GM19452 (cell line): Measurements from ENCODE around the gene FKBP2.
A peak's percentile ranks its signal among the peaks of the same experiment; 100 is the strongest.
"Not testable (repeated sequence)": the region's sequence is repeated elsewhere in the genome, so short reads cannot be mapped to it uniquely, and the experiment has no call there.

Source experiments
- ATAC-seq: cut with Tn5 transposase; IDR thresholded peaks from one replicate; pipeline ENCODE4 v1.9.1; 2021; ENCODE audit not compliant: unreplicated experiment

FKBP2 gene

DNA sequence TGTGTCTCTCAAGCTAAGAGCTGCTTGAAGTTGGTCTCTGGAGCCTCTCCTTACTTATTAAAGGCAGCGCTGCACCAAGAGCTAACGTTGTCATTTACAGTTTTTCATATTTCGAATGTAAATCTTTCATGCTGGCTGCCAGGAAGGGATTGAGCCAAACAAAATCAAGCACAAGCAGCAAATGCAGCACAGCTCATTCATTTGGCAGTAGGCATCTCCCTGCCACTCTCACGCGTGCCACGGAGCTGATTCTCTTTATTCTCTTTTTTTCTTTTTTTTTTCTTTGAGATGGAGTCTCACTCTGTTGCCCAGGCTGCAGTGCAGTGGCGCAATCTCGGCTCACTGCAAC lies 8.0 kb upstream of the FKBP2 start:
- no peak for ATAC-seq

- ATAC-seq = no peak
Observed at GRCh38 chr11:64233913-64234586, 6.8 kb upstream of the FKBP2 start, which contains the start of gene VEGFB. TSS of gene VEGFB (plus strand) at chr11:64234584. CDS start at chr11:64234834, 250 bp downstream.

DNA sequence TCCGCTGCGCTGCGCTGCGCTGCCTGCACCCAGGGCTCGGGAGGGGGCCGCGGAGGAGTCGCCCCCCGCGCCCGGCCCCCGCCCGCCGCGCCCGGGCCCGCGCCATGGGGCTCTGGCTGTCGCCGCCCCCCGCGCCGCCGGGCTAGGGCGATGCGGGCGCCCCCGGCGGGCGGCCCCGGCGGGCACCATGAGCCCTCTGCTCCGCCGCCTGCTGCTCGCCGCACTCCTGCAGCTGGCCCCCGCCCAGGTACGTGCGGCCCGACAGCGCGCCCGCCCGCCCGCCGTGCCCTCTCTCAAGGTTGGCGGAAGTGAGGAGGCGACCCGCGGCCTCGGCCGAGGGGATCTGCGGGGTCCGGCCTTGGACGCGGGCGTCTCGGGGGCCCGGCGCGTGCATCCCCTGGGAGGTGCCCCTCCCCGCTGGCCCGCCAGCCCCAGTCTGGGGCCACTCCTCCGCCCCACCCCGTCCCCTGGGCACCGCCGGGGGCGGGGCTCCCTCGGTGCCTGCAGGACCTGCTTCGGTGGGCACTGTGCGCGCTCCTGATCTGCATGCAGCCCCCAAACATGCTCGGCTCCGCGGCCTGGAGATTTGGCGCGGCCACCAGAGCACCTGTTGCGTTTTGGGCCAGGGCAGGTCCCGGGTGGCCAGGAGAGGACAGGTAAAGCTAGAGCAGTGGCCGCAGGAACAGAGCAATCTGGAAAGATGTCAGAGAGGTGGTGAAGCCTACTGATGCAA lies 6.1 kb upstream of the FKBP2 start:
- no peak for ATAC-seq

DNA sequence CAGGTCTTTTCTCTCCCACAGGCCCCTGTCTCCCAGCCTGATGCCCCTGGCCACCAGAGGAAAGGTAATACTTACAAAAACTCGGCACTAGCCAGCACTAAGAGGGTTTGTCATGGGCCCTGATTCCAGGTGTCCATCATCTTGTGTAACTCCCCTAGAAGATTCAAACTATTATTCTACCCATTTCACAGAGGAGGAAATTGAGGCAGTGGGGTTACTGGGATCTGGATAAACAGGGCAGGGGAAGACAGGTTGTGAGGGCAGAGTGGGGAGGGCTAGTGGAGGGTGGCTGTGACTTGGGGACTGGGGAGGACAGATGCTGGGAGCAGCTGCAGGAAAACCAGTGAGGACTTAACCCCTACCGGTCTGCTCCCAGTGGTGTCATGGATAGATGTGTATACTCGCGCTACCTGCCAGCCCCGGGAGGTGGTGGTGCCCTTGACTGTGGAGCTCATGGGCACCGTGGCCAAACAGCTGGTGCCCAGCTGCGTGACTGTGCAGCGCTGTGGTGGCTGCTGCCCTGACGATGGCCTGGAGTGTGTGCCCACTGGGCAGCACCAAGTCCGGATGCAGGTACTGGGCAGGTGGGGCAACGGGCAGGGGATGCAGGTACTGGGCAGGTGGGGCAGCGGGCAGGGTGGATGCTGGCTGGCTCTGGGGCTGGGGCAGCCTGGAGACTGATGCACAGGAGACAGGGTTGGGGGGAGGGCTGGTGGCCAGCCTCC lies 5.3 kb upstream of the FKBP2 start:
- ATAC-seq = no peak

DNA sequence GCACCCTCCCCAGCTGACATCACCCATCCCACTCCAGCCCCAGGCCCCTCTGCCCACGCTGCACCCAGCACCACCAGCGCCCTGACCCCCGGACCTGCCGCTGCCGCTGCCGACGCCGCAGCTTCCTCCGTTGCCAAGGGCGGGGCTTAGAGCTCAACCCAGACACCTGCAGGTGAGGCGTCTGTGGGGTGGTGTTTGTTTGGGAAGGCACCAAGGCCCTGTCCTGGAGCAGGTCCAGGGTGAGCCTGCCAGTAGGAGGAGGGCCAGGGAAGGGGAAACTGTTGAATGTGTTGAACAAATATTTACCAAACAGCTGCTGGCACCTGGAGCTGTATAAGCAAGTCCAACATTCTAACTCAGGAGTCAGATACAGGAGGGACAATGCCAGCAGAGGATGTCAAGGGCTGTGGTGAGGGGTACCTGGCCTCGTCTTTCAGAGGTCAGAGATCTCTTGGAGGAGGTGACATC lies 3.4 kb upstream of the FKBP2 start:
- no peak for ATAC-seq

- no peak for ATAC-seq
Observed at GRCh38 chr11:64238076-64238475, 2.8 kb upstream of the FKBP2 start.

GRCh38 chr11:64238999-64239398 lies 1.9 kb upstream of the FKBP2 start:
- ATAC-seq = no peak

- no peak for ATAC-seq
Observed at GRCh38 chr11:64239662-64240434, 1.0 kb upstream of the FKBP2 start.

DNA sequence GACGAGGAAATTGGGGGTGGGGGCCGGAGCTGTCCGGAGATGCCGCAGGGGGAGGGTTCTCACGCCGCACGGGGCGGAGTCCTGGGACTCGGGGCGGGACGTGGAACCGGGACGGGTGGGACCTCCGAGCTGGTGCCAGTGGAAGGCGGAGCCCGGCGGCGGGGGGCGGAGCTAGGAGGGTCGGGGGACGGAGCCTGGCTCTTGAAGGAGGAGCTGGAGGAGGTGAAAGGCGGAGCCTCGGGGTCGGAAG lies 271 bp downstream of the FKBP2 start:
- no peak for ATAC-seq

DNA sequence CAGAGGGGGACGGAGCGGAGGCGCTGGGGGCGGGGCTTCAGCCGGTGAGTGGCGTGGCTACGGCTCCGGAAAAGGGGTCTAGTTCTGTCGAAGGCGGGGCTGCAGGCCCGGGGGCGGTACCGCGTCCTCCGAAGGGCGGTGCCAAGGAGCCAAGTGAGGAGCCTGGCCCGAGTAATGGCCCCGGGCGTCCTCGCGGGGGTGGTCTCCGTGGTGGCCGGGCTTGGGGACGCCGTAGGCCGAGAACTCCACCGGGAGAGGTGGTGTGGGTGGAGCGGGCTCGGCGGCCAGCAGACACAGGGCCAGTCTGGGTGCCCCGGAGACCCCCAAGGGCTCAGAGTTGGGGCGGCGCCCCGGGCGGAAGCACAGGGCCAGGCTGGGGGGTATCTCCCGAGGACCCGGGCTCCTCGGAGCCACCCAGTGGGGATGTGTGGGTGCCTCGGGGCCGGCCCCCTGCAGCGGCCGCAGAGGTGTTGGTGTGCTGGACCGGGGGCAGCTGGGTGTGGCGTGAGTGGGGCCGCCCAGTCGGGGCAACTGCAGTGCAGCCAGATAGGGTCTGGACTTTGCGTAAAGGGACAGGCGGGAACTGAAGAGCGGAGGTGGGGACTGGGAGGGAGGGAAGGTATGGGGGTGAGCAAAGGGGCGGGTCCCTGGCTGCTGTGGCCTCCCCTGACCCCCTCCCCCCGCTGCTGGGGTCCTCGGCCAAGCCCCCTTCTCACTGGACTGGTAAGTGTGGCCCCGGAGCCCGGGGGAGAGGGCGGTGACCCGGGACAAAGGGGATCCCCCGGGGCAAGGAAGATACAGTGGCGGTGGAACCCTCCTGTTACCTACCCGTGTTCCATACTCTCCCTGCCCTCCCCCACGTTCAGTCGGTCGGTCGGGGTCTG lies 838 bp downstream of the FKBP2 start:
- peak; percentile 52 for ATAC-seq

GRCh38 chr11:64243236-64243854 lies 2.5 kb downstream of the FKBP2 start:
- ATAC-seq = no peak

DNA sequence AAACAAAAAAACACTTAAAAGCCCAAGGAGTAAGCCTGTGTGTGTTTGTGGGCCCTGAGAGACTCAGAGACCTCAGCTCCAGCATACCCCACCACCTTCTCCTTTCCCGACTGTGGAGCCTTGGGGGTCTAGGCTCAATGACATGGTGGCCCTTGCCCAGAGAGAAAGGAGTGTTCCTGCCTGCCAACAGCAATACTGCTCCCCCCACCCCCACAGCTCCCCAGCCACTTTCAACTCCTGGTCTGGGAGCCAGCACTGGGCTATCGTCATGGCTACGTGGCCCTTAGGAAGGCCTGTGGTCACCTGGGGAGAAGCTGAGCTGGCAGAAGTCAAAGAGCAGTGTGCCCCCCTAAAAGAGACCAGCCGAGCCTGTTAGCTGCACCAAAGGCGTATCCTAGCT lies 3.2 kb downstream of the FKBP2 start:
- ATAC-seq = no peak

DNA sequence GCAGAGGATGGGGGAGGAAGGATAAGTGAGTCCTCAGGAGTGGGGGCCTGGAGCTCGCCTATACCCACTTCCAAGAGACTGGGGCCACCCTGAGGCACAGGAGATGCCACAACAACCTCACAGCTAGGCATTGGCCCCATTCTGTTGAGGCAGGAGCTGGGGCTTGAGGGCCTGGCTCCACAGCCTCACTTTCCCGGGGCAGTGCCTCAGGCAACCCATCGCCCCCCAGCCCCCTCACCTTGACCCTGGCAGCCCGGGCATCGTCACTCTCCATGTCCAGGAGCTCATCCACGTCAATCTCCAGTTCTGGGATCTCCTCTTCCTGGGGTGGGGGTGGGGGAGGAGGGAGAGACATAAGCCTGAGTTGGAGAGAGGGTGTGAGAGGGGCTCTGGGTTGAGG lies 4.1 kb downstream of the FKBP2 start:
- no peak for ATAC-seq

GRCh38 chr11:64245401-64245796 lies 4.5 kb downstream of the FKBP2 start:
- ATAC-seq = no peak

- ATAC-seq = no peak
Observed at GRCh38 chr11:64245797-64246620, 5.1 kb downstream of the FKBP2 start.

DNA sequence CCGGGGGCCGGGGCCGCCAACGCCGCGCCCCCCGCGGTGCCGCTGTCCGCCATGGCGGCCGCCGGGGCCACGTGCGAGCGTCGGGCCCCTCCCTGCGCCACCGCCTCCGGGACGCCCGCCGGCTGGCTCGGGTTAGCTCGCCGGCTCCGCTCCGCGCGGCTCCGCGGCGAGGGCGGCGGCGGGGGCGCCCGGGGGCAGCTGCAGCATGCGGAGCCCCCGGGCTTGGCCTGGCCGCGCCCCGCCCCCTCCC lies 5.7 kb downstream of the FKBP2 start:
- not testable (repeated sequence) for ATAC-seq

DNA sequence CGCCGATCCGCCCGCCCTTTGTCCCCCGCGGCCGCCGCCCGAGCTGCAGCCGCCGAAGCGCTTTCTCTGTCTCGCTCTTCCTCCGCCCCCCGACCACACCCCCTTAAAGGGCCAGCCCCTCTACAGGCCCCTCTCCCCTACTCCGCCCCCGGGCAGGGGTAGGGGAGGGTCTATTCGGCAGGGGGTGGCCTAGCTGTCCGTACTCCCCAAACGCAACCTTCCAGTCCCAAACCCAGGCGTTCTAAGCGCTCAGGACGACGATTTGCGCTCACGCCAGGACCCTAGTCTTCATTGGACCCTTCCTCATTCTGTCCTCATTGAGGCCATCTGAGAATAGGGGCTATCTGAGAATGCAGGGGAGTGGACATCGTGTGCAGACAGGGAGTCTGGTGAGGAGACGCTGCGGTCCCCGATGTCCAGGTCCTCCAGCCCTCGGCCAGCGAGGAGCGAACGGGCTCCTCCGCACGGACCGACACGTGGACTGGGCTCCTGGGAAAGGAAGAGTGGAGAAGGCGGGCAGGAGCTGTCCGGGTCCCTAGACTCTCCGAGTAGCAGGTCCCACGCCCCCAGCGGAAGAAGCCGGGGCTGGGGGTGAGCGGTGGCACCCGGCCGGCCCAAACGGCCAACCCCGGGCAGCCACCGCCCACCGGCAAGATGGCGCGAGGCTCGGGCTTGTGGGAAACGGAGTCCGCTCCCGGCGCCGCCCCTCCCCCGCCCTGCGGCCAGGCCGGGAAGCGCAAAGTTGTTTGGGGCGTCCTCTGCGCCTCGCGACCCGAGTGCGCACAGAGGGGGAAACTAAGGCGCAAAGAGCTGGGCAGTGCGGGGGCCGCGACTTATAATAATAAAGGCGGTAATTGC lies 6.2 kb downstream of the FKBP2 start, which contains the start of gene PPP1R14B:
Gene PPP1R14B, minus strand, starts transcription at position 73 of the 858 bp plus-strand sequence. CDS start 270 bp downstream, outside the sequence.
- no peak for ATAC-seq

- ATAC-seq = no peak
Observed at GRCh38 chr11:64247729-64248531, 7.0 kb downstream of the FKBP2 start.
